NCI-H2107 treated with DMSO at 0.1 percent for 48 hours (cell line): ENCODE measurements around the gene XCL2.
A peak's percentile ranks its signal among the peaks of the same experiment; 100 is the strongest.
"Not testable (repeated sequence)": the region's sequence is repeated elsewhere in the genome, so short reads cannot be mapped to it uniquely, and the experiment has no call there.

ENCODE experiments used
- DNase-seq: peaks from one replicate; lab custom pipeline; 2025; ENCODE audit not compliant: unreplicated experiment; lab: John Stamatoyannopoulos, UW

The XCL2 gene

DNA sequence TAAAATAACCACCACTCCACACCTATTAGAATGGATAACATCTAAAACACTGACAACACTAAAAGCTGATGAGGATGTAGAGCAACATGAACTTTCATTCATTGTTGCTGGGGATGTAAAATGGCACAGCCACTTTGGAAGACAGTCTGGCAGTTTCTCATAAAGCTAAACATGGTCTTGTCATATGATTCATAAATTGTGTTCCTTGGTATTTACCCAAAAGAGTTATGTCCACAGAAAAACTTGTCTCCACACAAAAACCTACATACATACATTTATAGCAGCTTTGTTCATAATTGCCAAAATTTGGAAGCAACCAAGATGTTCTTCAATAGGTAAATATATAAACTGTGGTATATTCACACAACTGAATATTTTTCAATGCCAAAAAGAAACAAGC is 16.6 kb upstream of the XCL2 start:
- DNase-seq = no peak

DNA sequence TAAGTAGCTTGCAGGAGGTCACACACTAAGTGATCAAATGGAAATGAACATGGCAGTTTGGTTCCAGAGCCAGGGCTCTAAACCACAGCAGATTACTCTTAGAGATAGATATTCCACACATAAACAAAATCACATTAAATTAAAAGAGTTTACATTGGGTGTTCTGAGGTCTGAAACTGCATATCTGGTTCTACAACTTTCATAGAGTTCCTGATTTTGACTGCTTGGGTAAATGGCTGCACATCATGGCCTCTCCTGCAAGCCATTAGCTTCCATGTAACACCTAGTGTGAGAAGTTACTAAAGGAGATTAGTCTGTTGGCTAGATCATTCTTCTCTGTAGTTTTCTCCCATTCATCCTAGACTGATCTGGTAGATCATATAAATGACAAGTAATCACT is 12.8 kb upstream of the XCL2 start:
- DNase-seq = no peak

DNA sequence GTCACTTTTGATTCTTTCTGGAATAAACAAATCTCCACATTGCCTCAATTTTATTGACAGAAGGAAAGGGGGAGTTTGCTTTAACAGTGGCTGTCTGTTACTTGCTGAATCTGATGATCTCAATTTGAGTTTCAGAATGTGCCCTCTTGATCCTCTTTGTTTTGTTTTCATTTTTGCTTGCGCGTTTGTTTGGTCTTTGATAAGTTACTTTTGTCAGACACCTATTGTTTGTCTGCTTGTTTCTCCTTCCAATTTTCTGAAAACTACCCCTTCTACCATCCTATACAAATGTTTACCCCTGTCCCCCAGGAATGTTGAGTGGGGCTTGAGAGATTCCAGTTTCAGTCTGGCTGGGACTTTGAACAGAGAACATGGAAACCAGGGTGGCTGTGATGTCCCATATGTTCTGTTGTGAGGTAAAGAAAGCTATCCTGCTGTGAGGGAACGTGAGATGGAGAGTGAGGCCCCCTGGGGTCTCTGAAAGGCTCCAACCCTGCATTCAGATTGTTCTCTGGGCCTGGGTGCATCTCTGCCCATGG is 11.8 kb upstream of the XCL2 start:
- no peak for DNase-seq

DNA sequence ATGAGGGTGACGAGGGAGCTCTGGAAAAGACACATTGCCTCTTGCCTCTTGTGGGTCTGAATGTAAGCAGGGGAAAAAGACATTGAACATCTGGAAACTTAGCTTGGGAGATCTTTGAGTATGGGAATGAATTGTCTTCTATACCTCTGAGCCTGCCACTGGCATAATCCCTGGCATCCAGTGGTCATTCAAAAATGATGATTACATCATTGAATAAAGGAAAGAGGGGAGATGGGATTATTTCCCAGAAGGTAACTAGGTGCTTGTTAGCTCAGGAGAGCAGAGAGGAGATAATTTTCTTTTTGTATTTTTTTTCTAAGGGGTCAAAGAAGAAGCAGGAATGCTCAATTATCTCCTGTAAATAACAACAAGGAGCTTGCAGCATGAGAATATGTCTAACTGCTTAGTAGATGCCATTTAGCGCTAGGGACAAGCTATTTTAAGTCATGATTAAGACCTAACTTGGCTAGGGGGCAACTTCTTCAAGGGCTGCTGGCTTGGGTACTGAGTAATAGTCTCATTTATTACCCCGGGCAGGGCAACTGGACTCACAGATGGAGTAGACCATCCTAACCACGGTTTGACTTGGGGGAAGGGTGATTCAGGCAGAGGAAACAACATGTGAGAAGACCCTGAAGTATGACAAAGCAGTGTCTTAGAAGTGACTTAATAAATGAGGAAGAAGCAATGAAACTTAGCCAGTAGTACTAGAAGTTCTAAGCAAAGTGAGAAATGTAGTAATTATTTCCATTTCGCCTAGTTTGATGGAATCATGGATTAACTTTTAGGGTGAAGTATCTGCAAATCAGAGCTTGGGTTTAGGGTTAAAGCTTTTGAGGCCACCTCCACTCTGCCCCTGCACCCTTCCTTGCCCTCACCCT is 11.0 kb upstream of the XCL2 start:
- DNase-seq = no peak

DNA sequence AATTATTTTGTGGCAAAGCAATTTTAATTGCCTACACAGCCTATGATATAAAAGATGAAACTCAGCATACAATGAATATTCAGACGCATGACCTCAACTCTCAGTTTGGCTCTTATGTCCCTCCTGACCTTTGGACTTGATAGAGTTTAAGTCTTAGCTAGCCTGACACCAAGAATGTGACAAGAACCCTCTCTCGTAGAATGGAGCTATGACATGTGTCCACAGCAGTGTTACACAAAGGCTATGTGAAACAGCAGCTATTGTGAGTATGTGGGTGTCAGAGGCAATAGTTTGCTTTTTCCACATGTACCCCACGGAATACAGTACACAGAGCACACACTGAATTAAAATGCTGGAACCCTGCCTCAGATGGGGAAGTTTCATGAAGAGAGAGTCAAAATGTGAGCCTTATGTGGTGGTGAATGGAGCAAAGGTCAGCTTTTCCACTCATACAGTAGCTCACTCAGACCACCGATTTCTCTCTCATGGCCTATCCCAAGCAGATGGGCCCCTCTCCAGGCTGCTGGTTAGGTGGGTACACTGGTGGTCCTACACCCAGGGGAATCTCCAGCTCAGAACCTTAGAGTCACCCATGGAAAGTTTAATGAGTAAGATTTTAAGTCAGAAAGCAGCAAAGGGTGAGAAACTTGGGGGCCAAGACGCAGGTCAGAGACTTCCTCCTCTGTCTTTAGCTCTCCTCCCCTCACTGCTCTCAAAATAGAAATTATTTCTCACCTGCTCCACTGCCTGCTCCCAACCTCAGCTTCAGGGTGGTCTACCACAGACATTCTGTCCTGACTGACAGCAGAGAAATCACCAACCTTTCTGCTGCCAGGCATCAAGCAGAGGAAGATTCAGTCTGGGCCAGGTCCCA is 10.1 kb upstream of the XCL2 start:
- DNase-seq = no peak

DNA sequence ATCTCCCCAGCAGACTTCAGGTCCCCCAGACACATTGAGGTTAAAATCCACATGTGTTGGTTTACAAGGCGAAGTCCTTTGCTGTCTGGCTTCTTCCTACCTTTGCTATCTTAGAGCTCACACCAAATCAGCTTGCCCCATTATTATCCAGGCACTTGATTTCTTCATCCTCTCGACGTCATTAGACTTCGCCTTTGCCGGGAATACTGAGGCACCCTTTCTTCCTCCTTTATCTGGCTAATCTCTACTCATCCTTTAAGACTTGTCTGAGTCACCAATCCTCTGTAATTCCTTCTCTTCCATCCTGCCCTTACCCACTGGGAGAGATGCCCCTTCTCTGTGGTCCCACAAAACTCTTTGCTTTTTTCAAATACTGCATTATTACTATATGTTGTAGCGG is 9.2 kb upstream of the XCL2 start:
- no peak for DNase-seq

DNA sequence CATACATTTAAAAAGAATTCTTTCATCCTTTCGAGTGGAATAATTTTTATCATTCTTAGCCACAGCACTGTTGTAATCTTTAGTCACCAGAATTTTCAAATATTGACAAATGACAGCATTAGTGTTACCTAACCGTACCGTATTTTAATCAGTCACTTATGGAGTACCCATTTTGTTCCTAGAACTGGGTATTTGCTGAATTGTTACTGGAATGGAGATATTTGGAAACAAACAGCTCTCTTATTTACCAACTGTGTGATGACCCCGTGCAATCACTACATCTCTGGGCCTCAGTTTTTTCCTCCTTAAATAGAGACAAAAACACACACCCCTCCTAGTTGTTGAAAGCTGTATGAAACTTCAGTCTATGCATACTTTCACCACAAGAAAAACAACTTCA is 7.9 kb upstream of the XCL2 start:
- no peak for DNase-seq

DNA sequence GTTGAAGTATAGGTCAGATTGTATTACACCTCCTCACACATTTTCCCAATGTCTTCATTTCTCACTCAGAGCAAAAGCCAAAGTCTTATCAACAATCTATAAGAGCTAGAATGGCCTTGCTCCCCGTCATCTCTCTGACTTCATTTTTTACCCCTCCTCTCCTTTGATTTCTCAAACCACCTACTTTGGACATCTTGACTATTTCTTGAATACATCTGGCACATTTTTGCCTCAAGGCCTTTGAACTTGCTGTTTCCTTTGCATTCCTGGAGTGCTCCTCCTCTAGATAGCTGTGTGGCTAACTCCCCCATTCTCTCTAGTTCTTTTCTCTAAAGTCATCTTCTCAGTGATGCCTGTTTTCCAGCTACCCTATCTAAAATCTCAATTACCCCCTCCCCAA is 7.2 kb upstream of the XCL2 start:
- no peak for DNase-seq

DNA sequence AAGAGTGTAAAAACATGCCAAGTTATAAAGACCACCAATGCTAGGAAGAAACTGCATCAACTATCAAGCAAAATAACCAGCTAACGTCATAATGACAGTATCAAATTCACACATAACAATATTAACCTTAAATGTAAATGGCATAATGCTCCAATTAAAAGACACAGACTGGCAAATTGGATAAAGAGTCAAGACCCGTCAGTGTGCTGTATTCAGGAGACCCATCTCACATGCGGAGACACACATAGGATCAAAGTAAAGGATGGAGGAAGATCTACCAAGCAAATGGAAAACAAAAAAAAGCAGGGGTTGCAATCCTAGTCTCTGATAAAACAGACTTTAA is 2.7 kb upstream of the XCL2 start:
- not testable (repeated sequence) for DNase-seq

DNA sequence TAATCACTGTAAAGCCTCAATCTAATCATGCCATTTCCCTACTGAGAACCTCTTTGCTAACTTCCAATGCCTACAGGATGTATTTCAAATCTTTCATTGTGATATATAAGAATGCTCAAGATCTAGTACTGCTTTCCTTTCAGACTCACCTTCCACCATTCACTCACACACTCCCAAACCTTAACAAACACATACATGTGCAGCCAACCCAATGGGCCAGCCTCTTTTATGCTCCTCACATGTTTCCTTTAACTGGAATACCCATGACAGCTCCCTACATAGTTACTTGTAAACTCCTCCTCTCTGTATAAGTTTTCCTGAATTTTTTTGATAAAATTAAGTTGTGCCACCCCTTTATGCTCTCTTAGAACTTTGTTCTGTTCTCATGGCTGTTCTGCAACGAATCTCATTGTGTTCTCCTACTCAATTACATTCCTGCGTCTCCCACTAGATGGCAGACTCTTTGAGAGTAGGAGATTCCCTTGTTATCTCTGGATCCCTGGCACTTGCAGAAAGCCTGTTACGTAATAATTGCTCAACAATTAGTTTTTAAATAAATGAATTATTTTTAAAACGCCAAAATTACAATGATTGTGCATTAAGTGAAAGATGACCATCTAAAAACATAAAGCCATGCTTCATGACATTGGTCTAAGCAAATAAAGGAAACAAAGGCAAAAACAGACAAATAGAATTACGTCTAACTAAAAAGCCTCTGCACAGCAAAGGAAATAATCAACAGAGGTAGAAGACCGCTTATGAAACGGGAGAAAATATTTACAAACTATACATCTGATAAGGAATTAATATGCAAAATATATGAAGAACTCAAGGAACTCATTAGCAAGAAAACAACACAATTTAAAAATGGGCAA is 2.1 kb upstream of the XCL2 start:
- peak; percentile 2 for DNase-seq

DNA sequence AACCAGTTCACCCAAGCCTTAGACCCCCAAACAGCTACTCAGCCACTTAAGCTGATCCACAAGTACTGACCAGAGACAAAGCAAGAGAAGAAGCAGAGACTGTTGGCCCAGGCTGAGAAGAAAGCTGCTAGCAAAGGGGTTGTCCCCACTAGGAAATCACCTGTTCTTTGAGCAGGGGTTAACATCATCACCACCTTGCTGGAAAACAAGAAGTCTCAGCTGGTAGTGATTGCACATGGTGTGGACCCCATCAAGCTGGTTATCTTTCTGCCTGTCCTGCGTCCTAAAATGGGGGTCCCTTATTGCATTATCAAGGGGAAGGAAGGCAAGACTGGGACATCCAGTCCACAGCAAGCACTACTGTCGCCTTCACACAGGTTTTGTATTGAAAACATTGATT is 819 bp downstream of the XCL2 start:
- DNase-seq = not testable (repeated sequence)

DNA sequence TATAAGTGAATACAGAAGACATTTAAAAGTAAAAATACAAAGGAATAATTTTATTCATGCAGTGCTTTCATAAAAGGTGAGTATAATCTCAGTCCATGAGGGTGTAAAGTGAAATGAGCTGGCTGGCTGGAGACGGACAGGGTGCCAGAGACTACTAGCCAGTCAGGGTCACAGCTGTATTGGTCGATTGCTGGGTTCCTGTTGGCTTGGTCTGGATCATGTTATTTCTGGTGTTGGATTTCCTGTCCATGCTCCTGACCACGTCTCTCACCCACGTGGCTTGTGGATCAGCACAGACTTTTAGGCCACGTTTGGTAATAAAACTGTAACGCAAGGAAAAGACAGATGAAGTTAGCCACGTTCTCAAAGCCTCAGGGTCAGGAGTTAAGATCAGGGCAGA is 3.0 kb downstream of the XCL2 start:
- DNase-seq = not testable (repeated sequence)

DNA sequence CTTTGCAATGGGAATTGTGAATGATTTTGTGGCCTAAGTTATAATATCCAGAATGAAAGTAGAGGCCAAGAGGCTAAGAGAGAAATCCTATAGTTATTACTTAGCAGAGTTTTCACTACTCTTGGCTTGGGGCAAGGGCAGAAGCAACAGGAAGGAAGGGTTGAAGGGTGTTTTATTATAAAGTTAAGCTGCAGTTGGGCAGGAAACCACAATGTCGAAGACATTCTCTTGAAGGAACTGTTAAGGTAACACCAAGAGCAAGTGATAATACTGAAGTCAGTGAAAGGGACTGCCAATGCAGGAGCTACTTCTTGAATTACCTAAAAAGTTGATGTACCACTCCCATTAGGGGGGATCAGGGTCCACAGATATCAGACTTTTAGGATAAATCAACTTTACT is 8.3 kb downstream of the XCL2 start:
- DNase-seq = no peak

DNA sequence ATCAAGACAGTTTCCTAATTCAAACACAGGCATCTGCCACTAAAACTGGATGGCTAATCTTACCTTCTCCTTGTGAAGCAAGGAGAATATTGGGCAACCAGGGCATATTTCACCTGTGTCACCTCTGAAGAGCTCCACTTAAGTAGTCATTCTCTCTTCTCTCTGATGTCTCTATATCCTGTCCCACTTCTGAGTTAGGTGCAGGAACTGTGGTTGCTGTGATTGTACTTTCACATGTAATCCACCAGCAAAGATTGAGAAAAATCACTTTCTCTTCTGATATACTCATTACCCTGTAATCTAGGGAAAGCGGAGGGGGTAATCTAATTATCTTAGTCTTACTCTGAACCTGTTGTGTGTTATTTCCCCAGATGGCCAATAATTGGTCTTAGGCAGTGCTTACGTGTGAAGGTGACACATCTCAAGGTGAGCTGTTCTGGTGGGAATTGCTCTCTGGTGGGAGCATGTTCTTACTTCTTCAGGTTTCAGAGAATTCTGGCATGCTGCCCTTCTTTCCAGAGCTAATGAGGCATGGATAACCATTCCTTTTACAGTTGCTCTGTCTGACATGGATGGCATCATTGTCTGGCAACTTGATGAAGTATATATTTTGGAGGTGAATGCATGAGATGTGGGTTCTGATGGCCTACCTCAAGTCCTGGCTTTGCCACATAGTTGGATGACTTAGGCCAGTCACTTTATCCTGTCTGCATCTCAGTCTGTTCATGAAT is 12.0 kb downstream of the XCL2 start:
- DNase-seq = no peak

DNA sequence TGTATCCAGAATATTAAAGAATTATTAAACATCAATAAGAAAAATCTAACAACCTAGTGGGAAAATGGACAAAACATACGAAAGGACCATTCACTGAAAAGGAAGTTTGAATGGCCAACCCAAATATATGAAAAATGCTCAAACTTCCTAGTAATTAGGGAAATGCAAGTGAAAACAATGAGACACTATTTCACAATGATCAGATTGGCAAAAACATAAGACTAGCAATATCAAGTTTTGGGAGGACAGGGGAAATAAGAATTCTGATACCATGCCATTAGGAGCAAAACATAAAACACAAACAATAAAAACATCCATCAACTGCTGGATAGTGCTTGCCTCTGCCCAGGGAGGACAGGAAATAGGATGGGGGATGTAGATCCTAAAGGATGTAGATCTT is 14.3 kb downstream of the XCL2 start:
- DNase-seq = no peak

DNA sequence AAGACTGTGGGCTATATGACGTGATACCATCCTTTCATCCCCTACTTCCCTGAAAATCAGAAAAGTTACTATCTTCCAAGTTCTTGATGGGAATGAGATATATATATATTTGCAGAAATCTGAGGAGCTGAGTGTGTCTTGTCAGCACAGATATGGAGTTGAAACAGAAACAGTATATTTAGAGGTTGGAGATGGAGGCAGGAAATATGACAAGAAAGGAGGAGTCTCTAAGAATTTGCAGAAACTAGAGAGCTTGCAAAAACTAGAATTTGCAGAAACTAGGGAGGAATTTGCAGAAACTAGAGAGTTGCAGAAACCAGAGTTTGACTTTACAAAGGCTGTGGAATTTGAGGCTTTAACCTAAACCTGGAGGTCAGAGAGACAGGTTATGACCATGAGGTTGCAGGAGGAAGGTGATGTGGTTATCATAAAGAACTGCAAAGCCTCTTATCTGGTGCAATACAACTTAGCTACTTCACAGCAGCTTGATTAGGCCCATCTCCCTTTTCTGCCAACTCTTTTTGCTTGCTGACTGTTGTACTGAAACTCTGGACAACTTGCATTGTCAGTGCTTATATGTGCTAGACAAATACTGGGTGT is 22.3 kb downstream of the XCL2 start:
- no peak for DNase-seq

DNA sequence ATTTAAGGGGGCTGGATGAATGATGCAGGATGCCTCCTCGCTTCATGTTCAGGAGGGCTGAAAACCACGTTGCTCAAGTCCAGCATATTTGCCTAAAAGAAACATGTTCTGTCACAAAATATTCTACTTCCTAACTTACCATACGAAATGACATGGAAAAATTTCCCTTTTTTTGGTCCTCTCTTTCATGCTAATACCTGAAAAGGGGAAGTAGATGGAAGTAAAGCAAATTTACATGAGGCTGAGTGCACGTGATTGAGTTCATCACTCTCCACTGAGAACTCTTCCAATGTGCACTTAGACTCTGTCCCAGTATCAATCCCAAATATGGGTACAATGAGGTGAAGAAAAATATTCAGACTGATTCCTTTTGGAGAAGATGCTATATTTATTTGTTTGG is 23.0 kb downstream of the XCL2 start:
- no peak for DNase-seq

DNA sequence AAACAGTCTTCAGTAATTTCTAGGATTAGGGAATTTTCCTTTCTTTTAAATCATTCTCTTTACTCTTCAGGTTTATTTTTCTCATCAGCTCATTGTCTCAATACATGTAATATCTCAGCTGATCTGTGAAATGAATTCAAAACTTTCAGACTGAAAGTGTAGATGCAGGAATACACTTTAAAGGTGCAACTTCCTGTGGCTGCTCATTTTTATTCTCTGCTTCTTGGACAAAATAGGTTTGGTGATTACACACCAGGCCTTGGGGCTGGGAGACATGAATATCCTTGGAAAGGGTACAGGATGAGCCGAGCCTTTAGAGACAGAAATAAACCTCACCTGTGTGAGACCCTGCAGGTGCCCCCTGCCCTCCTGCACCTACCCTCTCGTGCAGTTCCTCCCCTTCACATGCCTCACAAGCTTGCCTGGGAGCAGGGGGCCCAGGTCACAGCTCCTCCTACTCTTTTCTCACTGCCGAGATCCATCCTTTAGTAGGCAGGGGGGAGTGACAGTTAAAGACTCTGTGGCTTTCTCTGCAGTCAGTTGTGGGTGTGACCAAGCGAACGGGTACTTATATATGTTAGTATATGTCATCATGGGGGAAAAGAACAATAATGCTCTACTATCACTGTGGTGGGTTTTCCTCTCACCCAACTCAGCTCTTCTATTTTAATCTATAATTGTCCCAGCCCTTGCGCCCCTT is 23.6 kb downstream of the XCL2 start:
- DNase-seq = no peak

DNA sequence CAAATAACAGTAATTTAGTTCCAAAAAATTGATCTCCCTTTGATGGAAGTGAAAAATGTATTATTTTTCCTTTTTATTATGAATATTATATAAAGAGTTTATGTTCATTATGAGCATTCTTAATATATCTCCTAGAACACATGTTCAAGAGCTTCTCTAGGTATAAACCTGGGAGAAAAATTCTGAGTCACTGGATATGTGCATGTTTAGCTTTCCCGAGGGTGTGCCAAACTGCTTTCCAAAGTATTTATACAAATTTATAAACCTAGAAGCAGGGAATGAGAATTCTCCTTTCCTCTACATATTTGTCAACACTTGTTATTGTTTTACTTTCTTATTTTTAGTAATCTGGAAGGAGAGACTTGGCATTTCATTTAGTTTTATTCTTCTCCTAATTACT is 25.0 kb downstream of the XCL2 start:
- DNase-seq = no peak
